ENCODE results near the gene MALAT1. TPM values are rescaled to one million over a fixed set of nuclear protein-coding genes. Genes with fewer than 3 reads are reported as not detected.

MALAT1 gene
- total and polyA plus RNA-seq, 2 of the 8 experiments (the other 6 are each of a cell fraction or from before 2014, with no cell fraction given) = 115 to 984 TPM

DNA sequence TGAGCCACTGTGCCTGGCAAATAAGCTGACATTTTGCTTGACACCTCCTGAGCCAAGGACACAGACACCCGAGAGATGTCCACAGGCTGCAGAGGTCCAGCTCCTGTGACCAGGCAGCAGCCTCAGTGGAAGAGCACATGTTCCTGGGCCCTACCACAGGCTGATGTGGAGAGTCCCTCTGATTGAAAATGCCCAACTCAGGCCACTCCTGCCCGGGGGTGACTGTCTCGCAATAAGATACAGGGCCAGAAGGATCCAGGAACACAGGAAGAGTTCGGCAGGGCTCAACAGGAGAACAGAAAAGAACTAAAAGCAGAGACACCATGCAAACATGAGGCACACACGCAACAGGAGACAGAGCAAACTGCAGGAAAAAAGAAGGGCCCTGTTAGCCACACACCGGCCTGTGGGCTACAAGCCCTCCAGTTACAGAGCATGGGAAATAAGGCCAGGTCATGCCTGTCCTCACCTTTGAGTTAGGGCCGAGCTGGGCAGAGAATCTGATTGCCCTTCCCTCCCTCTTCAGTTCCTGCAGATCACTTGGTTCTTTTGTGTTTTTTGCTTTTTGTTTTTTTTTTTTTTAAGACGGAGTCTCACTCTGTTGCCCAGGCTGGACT is 28.3 kb upstream of the MALAT1 start:
- Histone ChIP-seq H2AK5ac (ENCODE audit: low read depth, low read length) (no peak overlapping the region), H2BK5ac (ENCODE audit: low read depth, low read length) (no peak overlapping the region), H3K9me3 (ENCODE audit: insufficient read depth in 2 of 2, low read depth in 1 of 2, low read length in 1 of 2) (no peaks in the 10 kb centered on the region), H3K27ac (ENCODE audit: low read depth, low read length) (no peak overlapping the region), H4K5ac (ENCODE audit: insufficient read length, low read depth, low read length) (no peak overlapping the region), H2BK15ac (ENCODE audit: low read length) (no peak overlapping the region), H3K79me1 (ENCODE audit: low read depth, low read length) (no peaks in the 10 kb centered on the region), H3K4ac (replicated peaks; ENCODE audit: insufficient read length, low read depth, low read length) (no peak overlapping the region), H3K4me1 (replicated peaks in 1 of 4; ENCODE audit: control insufficient read depth in 3 of 4, insufficient read depth in 4 of 4, low read length in 3 of 4) (no peaks in the 10 kb centered on the region), H3K18ac (ENCODE audit: extremely low read depth, low read length) (no peak overlapping the region), H3K36me3 (ENCODE audit: control insufficient read depth in 2 of 4, insufficient read depth in 4 of 4, low read length in 3 of 4) (no peaks in the 10 kb centered on the region), H2BK120ac (replicated peaks; ENCODE audit: low read depth, low read length) (no peak overlapping the region), H3K14ac (ENCODE audit: insufficient read length) (no peak overlapping the region), H3K23ac (ENCODE audit: insufficient read length) (no peak overlapping the region), H2AFZ (ENCODE audit: low read length) (no peak overlapping the region), H3K4me3 (ENCODE audit: extremely low read depth in 1 of 4, insufficient read depth in 2 of 4, low read depth in 3 of 4, low read length in 4 of 4) (no peak overlapping the region), H2BK20ac (ENCODE audit: low read length) (no peak overlapping the region), H3K9ac (replicated peaks in 1 of 4; ENCODE audit: extremely low read depth in 1 of 4, low read depth in 3 of 4, low read length in 3 of 4) (no peak overlapping the region), H3K27me3 (replicated peaks in 1 of 4; ENCODE audit: control insufficient read depth in 3 of 4, extremely low read depth in 1 of 4, insufficient read depth in 3 of 4, low read length in 3 of 4) (peaks cover 0 to 7% (median 5%) of the 10 kb centered on the region in 4 experiments; a peak in 3 of 7 replicates), H4K8ac (ENCODE audit: extremely low read depth, insufficient read depth, low read length) (no peak overlapping the region), H3K56ac (replicated peaks; ENCODE audit: insufficient read length, low read depth, low read length) (no peak overlapping the region), H3K79me2 (ENCODE audit: control insufficient read depth in 1 of 2, insufficient read depth in 2 of 2, low read length in 2 of 2) (no peaks in the 10 kb centered on the region), H3K23me2 (ENCODE audit: low read depth, low read length) (no peaks in the 10 kb centered on the region), H3K4me2 (ENCODE audit: insufficient read depth in 1 of 2, low read depth in 2 of 2, low read length in 2 of 2) (no peak overlapping the region), H2BK12ac (ENCODE audit: low read depth, low read length) (no peak overlapping the region), H4K91ac (replicated peaks; ENCODE audit: insufficient read length, low read length) (no peak overlapping the region), H4K20me1 (replicated peaks in 1 of 2; ENCODE audit: control insufficient read depth in 1 of 2, insufficient read depth in 2 of 2, low read length in 2 of 2) (no peaks in the 10 kb centered on the region)
- POLR2A ChIA-PET (ENCODE audit: partially characterized antibody) = interaction anchor here (1.3 to 26.0 kb wide), 4 partner anchors 9 to 49 kb away, joined by 3 to 1447 read pairs (median 42); partner anchors contain the start of genes MALAT1 and NEAT1
- CTCF ChIA-PET (ENCODE audit: partially characterized antibody) = interaction anchor here (0.5 to 26.0 kb wide), 18 partner anchors 9 to 1181 kb away, joined by 3 to 809 read pairs (median 6); partner anchors contain the start of genes FRMD8, MALAT1, NEAT1 and SCYL1
- DNase-seq (ENCODE audit: low read depth in 1 of 2, low spot score in 2 of 2) = no peak
- WGBS, 2 experiments (ENCODE audit: extremely low coverage in 1 of 2, insufficient coverage in 1 of 2, insufficient read length in 1 of 2, insufficient replicate concordance in 2 of 2, low coverage in 1 of 2, low lambda C conversion rate in 2 of 2, missing lambda C conversion rate in 1 of 2) = 82% methylated on average over 8 of the region's 8 CpGs; no CpG with 5 or more reads in 1 of the 2 experiments
- no peak for FAIRE-seq
- TF ChIP-seq POU5F1 (IDR thresholded peaks at IDR 0.05; ENCODE audit: low read depth, low read length) (no peak), CREB1 (IDR thresholded peaks at IDR 0.05) (no peak), TAF7 (optimal IDR thresholded peaks at IDR 0.05; ENCODE audit: borderline replicate concordance, low read depth, low read length) (no peak), SRF (IDR thresholded peaks at IDR 0.05; ENCODE audit: low read depth, low read length) (no peak), JUN (IDR thresholded peaks at IDR 0.05; ENCODE audit: low read depth, low read length) (no peak), RAD21 (IDR thresholded peaks at IDR 0.05 in 1 of 2, conservative IDR thresholded peaks at IDR 0.05 in 1 of 2; ENCODE audit: low read depth in 2 of 2, low read length in 2 of 2) (no peak), CHD2 (IDR thresholded peaks at IDR 0.05; ENCODE audit: low read length) (no peak), EGR1 (IDR thresholded peaks at IDR 0.05; ENCODE audit: borderline replicate concordance, low read depth, low read length) (no peak), NANOG (IDR thresholded peaks at IDR 0.05; ENCODE audit: insufficient read depth, low read depth, low read length, poor library complexity, severe bottlenecking) (no peak), BRCA1 (IDR thresholded peaks at IDR 0.05; ENCODE audit: low read depth, low read length) (no peak), CBX5 (IDR thresholded peaks at IDR 0.05; ENCODE audit: low read depth, low read length) (no peak), MAFK (IDR thresholded peaks at IDR 0.05; ENCODE audit: low read depth, low read length) (no peak)
- TF ChIP-seq, protein P1, sequence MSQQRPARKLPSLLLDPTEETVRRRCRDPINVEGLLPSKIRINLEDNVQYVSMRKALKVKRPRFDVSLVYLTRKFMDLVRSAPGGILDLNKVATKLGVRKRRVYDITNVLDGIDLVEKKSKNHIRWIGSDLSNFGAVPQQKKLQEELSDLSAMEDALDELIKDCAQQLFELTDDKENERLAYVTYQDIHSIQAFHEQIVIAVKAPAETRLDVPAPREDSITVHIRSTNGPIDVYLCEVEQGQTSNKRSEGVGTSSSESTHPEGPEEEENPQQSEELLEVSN (IDR thresholded peaks at IDR 0.05) = no peak
